Measurements from ENCODE around the gene ZSCAN10. TPM values are rescaled to one million over a fixed set of nuclear protein-coding genes. Genes with fewer than 3 reads are reported as not detected.
"Not testable (repeated sequence)": the region's sequence is repeated elsewhere in the genome, so short reads cannot be mapped to it uniquely, and the experiment has no call there.

Gene ZSCAN10
- total RNA-seq, 1 experiment from 2014 or later: not detected

GRCh38 chr16:3085868-3086595 lies 13.1 kb downstream of the ZSCAN10 start:
- no peak for DNase-seq (ENCODE audit: low read depth)

GRCh38 chr16:3084969-3085670 lies 14.0 kb downstream of the ZSCAN10 start:
- DNase-seq (ENCODE audit: low read depth): no peak

- no peak for DNase-seq (ENCODE audit: low read depth)
Measured at GRCh38 chr16:3084491-3084890, 14.6 kb downstream of the ZSCAN10 start.

- not testable (repeated sequence) for DNase-seq (ENCODE audit: low read depth)
Measured at GRCh38 chr16:3083408-3083807, 15.7 kb downstream of the ZSCAN10 start.

GRCh38 chr16:3081957-3082356 lies 17.1 kb downstream of the ZSCAN10 start:
- not testable (repeated sequence) for DNase-seq (ENCODE audit: low read depth)

- no peak for DNase-seq (ENCODE audit: low read depth)
Measured at GRCh38 chr16:3080024-3080423, 19.1 kb downstream of the ZSCAN10 start.

GRCh38 chr16:3076577-3076976 lies 22.5 kb downstream of the ZSCAN10 start:
- DNase-seq (ENCODE audit: low read depth): no peak

GRCh38 chr16:3075946-3076345 lies 23.1 kb downstream of the ZSCAN10 start:
- DNase-seq (ENCODE audit: low read depth): not testable (repeated sequence)

GRCh38 chr16:3075523-3075915 lies 23.6 kb downstream of the ZSCAN10 start:
- no peak for DNase-seq (ENCODE audit: low read depth)

GRCh38 chr16:3074860-3075522 lies 24.1 kb downstream of the ZSCAN10 start:
- no peak for DNase-seq (ENCODE audit: low read depth)

- no peak for DNase-seq (ENCODE audit: low read depth)
Measured at GRCh38 chr16:3073448-3073847, 25.6 kb downstream of the ZSCAN10 start.

GRCh38 chr16:3072576-3073263 lies 26.4 kb downstream of the ZSCAN10 start:
- DNase-seq (ENCODE audit: low read depth): not testable (repeated sequence)

GRCh38 chr16:3072148-3072547 lies 26.9 kb downstream of the ZSCAN10 start:
- not testable (repeated sequence) for DNase-seq (ENCODE audit: low read depth)

GRCh38 chr16:3071655-3072054 lies 27.4 kb downstream of the ZSCAN10 start:
- DNase-seq (ENCODE audit: low read depth): no peak

GRCh38 chr16:3070608-3071111 lies 28.4 kb downstream of the ZSCAN10 start:
- no peak for DNase-seq (ENCODE audit: low read depth)

GRCh38 chr16:3069146-3069545 lies 29.9 kb downstream of the ZSCAN10 start:
- not testable (repeated sequence) for DNase-seq (ENCODE audit: low read depth)

GRCh38 chr16:3068487-3068886 lies 30.6 kb downstream of the ZSCAN10 start:
- DNase-seq (ENCODE audit: low read depth): no peak

GRCh38 chr16:3066440-3066748 lies 32.7 kb downstream of the ZSCAN10 start:
- no peak for DNase-seq (ENCODE audit: low read depth)

- no peak for DNase-seq (ENCODE audit: low read depth)
Measured at GRCh38 chr16:3065742-3066439, 33.2 kb downstream of the ZSCAN10 start.

- DNase-seq (ENCODE audit: low read depth): peak; percentile 85
Measured at GRCh38 chr16:3065069-3065741, 33.9 kb downstream of the ZSCAN10 start, which contains the start of gene IL32. Gene IL32 (plus strand): TSS chr16:3065640. CDS start chr16:3065812, 172 bp downstream.
